ENCODE measurements around the gene P2RY11.

GRCh38 chr19:10151521-10151920 is 40.0 kb downstream of the P2RY11 start:
- no peak for TF ChIP-seq CTCF (IDR thresholded peaks at IDR 0.05)
- no peak for TF ChIP-seq POLR2A (IDR thresholded peaks at IDR 0.05)
